NCI-H1105 treated with DMSO at 0.1 percent for 48 hours (cell line): ENCODE measurements around the gene MAST4.
"Not testable (repeated sequence)": the region's sequence is repeated elsewhere in the genome, so short reads cannot be mapped to it uniquely, and the experiment has no call there.

Source experiments
- DNase-seq: peaks from one replicate; lab custom pipeline; 2025; lab: John Stamatoyannopoulos, UW

The MAST4 gene

DNA sequence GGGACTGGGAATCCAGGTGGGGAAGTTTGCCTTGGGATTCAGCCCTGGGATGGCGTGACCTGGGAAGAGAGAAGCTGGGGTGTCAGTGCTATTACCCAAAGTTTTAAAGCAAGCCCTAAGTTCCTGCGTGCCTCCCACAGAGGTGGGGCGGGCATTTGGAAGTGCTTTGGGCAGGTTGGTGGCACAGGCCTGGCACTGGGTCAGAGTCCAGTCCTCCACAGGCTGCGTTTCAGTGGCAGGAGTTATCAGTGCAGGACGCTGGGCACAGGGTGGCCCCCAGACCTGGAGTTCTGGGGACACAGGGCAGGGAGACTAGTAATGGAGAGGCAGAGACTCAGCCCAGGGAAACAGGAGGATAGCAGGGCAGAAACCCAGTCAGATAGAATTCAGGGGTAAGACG is 147.2 kb downstream of the MAST4 start:
- DNase-seq = no peak

DNA sequence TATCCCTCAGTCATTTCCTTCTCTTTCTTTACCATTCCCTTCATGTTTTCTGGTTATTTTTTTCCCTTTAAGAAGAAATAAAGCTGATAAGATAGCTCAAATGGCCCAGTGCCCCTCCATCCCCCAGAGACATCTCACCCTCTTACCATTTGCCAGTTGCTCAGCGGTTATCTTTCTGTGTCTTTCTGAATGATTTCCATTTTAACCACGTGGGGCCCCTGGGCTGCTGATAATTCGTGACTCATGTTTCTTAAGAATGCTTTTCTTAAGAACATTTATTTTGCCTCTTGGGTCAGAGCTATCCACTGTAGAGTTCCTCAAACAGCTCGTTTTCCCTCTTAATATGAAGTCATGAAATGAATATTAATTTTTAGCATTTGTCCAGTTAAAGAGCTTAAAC is 147.8 kb downstream of the MAST4 start:
- DNase-seq = no peak

DNA sequence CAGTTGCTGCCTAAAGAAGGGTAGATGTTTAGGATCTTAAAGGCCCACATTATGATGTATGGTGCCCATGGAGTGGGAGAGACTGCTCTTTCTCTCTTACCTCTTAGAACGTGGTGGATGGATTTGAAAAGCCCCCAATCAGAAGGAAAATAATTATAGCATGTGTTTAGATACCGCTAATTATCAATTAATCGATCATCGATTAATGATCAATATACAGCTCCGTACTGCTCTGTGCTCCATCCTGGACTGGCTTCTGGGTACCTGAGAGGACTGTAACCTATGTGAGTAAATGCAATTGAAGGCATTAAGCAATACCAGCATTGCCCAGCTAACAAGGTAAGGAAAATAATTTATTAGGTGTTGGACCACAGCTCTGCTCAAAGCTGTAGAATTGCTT is 149.1 kb downstream of the MAST4 start:
- no peak for DNase-seq

DNA sequence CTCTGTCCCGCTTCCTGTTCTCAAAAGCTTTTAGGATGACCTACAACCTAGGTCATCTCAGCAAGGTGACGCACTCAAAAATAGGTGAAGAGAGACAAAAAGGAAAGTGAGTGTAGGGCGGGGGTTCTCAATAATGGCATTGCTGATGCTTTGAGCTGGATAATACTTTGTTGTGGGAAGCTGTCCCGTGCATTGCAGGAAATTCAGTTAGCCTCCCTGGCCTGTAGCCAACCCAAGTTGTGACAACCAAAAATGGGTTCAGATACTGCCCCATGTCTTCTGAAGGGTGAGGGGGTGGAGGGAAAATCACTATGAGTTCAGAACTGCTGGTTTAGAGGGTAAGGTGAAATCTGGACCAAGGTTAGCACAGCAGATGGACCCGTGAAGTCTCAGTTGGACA is 151.4 kb downstream of the MAST4 start:
- no peak for DNase-seq

DNA sequence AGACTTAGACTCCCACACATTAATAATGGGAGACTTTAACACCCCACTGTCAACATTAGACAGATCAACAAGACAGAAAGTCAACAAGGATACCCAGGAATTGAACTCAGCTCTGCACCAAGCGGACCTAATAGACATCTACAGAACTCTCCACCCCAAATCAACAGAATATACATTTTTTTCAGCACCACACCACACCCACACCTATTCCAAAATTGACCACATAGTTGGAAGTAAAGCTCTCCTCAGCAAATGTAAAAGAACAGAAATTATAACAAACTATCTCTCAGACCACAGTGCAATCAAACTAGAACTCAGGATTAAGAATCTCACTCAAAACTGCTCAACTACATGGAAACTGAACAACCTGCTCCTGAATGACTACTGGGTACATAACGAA is 156.5 kb downstream of the MAST4 start:
- not testable (repeated sequence) for DNase-seq

DNA sequence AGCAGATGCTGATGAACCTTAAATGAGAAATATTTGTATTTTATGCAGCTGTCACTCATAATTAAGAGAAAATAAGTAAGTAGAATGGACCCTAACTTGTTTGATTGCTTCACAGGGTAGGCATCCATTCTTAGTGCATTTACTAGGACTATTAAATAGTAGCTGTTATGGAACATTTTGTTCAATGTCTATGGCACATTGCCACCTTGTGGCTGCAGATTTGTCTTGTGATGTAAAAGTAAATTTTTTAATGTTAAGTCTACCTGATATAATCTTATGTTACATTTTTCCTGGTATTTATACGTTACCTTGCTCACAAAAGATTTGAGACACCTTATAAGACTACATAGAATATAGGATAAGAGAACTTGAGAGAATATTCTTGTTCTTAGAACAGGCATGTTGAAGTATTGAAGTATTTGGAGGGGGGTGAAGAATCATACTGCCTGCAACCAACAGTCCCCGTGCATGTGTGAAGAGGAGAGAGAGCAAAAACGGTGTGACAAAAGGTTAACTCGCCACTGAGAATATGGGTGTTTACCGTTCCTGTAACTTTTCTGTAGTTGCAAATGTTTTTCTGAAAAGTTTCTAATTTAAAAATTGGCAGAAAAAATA is 161.1 kb downstream of the MAST4 start:
- peak; percentile 32 for DNase-seq

DNA sequence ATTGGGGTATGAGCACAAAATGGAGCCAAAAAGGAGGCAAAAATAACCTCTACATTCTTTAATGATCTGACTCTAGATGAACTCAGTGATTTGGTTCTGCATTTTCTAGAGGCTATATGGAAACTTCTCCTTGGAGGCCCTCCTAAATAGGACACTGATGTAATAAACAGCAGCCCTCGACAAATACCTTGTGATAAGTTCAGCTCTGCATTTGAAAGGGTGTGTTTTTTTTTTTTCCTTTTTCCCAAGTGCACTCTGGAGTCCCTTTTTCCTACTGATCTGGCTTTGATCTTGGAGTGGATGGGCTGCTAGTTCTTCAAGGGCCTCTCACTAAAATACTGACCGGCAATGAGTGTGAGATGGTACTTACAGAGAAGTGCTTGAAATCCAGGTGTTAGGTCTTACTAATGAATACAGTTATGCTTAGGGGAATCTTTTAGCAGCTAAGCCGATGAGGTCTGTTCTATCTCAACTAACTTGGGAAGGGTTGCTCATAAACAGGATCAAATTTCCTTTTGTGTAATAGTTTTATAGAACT is 161.7 kb downstream of the MAST4 start:
- DNase-seq = no peak

DNA sequence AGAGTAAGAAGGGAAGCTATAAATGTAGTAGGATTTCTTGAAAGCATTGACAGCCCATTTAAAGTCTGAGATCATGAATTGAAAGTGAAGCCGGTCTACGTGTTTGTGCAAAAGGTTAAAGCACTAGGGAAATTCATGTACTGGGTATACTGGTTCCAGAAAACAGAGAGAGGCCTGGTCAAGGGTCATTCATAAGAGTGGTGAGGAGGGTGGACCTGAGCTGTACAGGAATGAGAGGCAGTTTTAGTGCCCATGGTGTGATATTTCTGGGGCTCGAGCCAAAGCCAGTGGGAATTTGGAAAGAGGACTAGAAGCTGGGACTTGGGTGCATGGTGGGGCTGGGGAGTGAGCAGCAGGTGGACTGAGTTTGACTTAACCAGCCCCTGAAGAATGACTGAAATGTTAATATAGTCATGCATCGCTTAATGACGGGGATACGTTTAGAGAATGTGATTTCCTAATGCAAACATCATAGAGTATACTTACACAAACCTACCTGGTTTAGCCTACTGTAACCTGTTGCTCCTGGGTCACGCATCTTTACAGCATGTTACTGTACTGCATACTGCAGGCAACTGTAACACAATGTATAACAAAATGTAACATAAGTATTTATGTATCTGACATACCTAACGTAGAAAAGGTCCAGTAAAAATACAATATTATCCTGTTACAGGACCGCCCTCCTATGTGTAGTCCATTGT is 173.0 kb downstream of the MAST4 start:
- no peak for DNase-seq

DNA sequence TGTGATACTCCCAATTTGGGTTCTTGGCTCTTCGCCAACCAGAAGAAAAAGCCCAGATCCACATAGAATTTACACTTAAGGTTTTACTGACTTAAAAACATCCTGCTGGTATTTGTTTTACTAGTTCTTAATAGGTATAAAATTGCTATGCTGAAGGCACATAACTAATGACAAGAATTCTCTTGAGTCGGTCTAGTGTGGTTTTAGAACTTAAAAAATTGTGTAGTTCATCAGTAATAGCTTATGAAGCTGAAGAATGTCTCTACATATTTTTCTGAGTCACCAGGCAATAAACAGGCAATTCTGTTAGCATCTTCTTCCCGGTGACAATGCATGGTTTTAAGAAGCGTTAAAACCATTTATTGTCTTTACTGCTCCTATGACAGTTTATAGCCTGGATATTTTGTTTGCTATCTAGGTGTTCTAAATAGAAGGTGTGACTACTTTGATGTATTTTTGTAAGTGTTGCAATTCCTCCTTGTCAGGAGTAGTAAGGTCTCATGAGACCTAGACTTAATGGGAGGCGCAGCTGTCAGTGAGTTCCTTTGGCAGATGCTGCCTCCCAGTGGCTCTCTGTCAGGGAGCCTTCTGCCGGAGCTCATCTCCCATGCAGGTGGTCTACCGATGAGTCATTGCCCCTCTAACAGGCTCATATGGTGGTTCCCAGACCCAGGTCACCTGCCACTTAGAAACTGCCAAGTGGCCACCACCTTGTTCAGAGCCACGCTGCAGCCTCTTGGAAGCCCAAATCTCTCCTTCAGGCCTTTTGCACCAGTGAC is 173.8 kb downstream of the MAST4 start:
- peak; percentile 2 for DNase-seq

DNA sequence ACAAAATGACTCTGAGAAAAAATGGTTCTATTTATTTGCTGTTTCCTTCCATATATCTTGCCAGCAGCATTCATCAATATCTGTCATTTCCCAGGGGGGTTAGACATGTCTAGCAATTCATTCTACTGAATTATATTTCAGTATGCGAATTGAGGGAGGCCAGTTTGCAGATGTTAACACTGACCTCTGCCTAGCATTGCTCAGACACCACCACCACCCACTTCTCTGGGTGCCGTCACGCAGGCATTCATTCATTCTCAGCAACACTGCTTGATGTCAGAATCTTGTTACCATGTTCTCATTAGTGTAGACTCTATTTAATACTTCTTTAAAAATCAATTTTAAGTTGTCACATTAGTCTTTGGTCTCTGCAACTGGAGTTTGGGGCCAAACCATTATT is 181.7 kb downstream of the MAST4 start:
- DNase-seq = no peak

DNA sequence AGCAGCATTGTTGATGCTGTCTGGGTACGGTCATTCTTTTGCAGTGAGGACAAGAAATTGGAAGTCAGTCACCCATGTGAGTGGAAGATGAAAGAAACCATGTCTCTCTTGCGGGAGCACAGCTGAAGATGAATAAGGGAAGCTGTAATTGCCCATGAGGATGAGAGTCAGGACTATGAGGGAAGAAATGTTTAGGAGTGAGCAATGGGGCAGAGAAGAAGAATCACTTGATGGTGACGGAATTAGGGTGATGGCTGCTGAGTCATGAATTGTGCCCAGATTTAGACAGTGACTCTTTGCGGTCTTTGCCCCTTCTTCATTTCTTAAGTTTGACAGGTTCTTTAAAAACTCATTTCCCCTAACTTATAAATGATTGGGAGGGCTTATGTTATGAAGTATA is 183.3 kb downstream of the MAST4 start:
- DNase-seq = no peak

DNA sequence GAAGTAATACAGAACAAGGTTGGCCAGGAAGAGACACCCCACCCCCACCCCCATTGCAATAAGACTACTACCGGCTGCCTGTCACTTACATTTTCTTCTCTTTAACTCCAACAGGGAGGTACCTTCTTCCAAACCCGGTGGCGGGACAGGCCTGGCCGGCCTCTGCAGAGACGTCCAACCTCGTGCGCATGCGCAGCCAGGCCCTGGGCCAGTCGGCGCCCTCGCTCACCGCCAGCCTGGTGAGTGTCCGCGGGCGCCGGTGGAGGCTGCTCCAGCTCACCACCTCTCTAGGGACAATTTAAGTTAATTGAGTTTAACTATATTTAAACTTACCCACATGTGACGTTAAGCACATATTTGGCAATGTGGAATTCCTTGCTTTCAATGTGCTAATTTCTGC is 192.4 kb downstream of the MAST4 start:
- no peak for DNase-seq

DNA sequence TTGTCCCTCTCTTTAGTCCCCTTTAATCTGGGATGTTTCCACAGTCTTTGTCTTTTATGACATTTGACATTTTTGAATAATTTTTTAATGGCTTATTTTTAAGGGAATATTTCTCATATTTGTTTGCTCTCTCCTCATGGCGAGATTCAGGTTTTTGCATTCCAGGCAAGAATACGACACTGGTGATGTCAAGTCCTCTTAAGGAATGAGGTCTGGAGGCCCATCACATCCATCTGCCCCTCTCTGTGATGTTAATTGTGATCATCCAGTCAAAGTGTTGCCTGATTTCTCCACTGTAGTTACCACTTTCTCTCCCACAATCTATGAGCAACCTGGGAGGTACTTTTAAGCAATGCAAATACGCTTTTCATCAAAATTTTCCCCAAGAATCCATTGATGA is 193.2 kb downstream of the MAST4 start:
- no peak for DNase-seq

DNA sequence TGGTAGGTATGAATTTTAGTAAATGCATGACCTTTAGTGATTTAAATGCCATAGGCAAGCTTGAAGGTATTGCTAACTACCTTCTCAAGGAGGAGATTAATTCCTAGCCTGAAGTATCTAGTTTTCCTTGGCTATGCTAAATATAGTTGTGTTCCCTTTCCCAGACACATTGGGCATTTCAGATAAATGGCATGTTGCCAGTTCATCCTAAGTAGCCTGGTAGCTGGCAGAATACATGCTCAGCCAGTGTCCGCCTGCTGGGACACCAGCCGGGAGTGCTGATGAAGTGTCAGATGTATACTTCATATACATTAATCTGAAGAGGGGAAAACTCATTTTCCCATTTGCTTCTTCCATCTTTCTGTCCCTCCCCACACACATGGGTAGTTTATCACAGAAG is 196.9 kb downstream of the MAST4 start:
- DNase-seq = no peak

DNA sequence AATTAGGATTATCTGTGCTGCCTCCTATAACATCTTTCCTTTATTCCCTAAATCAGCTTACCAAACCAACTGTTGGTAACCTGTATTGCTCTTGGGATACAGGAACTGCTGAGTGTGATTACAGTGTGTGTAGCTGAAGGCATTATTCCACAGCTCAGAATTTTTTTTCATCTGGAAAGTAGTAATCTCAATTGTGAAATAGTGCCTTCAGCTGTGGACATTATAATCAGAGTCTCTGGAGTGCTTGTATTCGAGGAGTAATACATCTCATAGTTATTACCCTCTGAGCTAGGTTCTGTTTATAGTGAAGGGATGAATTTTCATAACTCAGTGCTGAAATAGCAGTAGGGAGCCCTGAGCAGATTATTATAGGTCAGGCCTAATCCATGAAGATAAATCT is 199.5 kb downstream of the MAST4 start:
- no peak for DNase-seq

DNA sequence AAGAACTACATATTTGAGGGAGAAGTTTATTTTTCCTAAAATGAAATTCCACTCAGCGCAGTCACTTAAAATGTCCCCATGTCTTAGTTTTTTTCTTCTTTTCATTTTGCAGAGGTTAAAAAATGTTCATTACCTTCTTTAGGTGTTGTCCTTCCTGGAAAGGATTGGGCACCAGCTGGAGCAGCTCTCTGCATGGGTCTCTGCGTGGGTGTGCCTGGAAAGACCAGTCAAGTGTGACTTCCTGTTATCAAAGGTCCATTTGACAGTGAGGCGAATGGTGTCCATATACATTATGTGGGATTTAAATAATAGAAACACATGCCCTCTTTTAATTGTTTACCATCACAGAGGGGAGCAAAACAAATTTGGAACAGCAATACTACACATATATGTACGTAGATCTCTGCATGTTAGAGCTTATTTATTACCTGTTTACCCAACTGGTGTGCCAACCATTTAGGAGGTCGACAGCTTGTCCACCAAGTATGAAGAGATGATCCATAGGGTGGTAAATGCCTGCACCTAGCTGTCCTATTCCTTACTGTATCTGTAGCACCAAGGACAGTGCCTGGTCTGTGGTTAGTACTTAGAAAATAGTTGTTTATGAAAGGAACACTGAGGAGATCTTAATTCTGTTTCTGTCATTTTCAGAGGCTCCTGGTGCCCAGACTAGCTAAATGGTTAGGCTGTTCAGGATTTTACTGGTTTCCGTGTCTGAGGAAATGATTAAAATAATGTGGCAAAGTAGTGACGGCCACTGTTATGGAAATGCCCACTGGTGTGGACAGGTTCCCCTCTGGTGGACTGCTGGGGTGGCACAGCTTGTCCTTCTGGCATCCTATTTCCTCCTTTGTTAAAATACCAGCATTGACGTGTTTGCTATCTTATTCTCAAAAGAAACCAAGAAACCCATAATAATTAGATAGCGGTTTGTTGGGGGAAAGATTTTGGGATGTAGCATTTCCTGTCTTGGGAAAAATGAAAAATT is 200.4 kb downstream of the MAST4 start:
- peak; percentile 43 for DNase-seq

DNA sequence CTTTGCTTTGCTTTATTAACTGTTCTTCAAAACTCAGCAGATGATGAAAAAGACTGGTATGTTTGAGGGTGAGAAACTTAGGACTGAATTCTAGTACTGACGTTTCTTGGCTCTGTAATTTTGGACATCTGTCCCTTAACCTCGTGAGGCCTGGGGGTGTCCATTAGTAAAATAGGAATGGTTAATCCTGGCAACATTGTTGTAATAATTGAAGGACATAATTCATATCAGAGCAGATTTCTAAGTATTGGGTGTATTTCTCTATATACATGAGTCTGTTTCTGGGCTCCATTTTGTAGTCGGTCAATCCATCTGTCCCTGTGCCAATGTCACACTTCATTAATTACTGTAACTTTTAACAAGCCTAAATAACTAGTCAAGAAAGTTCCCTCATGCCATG is 206.7 kb downstream of the MAST4 start:
- DNase-seq = no peak

DNA sequence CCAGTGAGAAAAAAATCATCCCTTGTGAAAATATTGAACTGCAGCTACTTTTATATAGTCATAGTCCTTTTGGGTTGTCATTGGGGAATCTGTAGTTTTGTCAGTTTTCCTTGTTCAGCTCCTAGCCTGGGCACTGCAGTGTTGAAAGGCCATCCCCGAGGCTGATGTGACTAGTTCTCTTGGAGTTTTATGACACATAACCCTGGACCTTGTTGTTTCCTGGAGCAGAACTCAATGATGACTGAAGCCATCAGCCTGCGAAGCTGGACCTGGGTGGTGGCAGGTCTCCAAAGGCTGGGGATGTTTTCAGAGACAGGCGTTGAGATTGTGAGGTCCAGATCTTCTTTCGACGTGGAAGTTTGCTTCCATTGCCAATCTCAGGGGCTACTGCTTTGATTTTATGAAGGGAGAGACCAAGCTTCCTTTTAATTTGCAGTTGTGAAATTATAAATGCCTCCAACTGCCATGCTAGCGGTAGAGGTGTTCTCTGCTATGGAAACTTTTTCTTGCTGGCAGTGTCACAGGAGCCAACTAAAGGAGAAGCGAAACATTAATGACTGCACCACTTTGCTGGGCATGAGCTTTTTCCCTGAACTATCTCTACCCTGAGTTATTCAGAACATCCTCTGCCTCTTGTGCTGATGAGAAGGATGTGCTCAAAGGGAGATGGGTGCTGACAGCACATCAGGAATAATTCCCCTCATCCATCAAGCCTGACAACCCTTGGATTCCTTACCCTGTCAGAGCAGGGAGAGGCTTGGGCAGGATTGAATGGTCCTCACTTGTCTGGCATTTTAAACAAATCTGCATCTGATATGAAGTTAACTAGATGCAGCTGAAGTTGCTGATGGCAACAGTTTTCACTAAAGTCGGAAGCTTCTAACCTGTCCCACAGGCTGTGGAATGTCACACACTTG is 209.6 kb downstream of the MAST4 start:
- DNase-seq = no peak

DNA sequence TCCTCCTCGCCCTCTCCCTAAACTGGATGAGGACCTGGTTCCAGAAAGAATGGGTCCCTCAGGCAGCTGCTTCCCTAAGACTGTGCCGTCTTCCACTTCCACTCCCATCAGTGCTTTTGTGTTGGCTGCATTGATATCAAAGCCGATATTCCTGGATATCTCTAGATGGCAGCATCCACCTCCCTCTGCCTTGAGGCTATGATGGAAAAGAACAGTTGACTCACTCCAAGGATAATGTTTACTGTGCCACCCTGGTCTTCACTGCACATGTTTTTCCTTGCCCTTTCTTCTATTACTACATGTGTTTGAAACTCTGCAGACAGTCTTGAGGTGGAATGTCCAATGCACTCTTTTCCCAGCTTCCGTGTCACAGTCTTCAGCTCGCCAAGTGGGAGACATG is 211.6 kb downstream of the MAST4 start:
- DNase-seq = peak; percentile 13

DNA sequence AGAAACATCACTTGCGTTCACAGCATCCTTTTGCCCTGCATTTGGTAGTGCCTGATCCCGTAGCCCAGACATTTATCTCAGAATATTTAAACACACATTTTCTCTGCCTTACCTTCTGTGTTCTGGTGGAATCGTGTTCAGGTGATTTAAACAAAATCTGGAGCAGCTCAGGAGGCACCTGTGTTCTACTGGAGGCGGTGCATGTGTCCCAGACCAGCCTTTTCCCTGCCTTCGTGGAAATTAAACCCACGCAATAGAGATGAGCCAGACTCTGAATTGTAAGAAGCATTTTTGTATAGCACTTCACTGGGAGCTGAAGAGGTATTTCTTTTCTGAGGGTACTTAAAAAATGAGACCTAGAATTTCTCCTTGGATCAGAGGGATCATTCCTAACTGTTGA is 212.5 kb downstream of the MAST4 start:
- no peak for DNase-seq

DNA sequence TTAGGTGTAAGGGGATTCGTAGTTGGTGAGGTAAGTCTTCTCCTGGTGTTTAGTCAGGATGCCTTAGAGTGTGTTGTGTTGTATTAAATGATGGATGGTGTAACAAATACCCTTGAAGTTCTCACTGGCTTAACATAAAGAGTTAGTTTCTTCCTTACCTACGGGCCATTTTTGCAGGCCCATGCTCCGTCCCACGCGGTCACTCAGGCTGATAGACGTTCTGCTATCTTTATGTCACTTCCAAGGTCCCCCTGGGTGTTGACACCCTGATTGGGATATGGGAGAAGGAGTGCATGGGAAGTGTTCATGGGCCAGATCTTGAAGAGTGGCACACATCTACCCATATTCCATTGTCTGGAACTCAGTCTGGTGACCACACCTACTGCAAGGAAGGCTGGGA is 214.0 kb downstream of the MAST4 start:
- no peak for DNase-seq
